Measurements from ENCODE around the gene ALG11.
"Not testable (repeated sequence)": the region's sequence is repeated elsewhere in the genome, so short reads cannot be mapped to it uniquely, and the experiment has no call there.

The ALG11 gene

GRCh38 chr13:52011632-52012511 lies at the start of gene ALG11:
ALG11 (plus strand) TSS chr13:52012398; CDS start chr13:52012419, 21 bp downstream.
- DNase-seq: peak; percentile 95

GRCh38 chr13:51966186-51966585 lies 46.0 kb upstream of the ALG11 start:
- no peak for DNase-seq

- DNase-seq: no peak
These were observed 44.4 kb upstream of the ALG11 start for GRCh38 chr13:51967482-51968446.

- DNase-seq: no peak
These were observed 41.8 kb upstream of the ALG11 start for GRCh38 chr13:51970349-51970748.

- no peak for DNase-seq
These were observed 40.4 kb upstream of the ALG11 start for GRCh38 chr13:51971520-51972426.

GRCh38 chr13:51974482-51974881 lies 37.7 kb upstream of the ALG11 start:
- DNase-seq: no peak

GRCh38 chr13:51976423-51976822 lies 35.8 kb upstream of the ALG11 start:
- no peak for DNase-seq

GRCh38 chr13:51976890-51977289 lies 35.3 kb upstream of the ALG11 start:
- no peak for DNase-seq

- no peak for DNase-seq
These were observed 34.6 kb upstream of the ALG11 start for GRCh38 chr13:51977625-51978024.

- DNase-seq: no peak
These were observed 33.2 kb upstream of the ALG11 start for GRCh38 chr13:51978796-51979556.

GRCh38 chr13:51980908-51981307 lies 31.3 kb upstream of the ALG11 start:
- no peak for DNase-seq

GRCh38 chr13:51981355-51981754 lies 30.8 kb upstream of the ALG11 start:
- DNase-seq: no peak

- not testable (repeated sequence) for DNase-seq
These were observed 28.9 kb upstream of the ALG11 start for GRCh38 chr13:51983292-51983691.

- DNase-seq: not testable (repeated sequence)
These were observed 27.3 kb upstream of the ALG11 start for GRCh38 chr13:51984904-51985303.

GRCh38 chr13:51988988-51989618 lies 23.1 kb upstream of the ALG11 start:
- DNase-seq: no peak

- no peak for DNase-seq
These were observed 18.5 kb upstream of the ALG11 start for GRCh38 chr13:51993713-51994112.

- peak; percentile 73 for DNase-seq
These were observed 16.3 kb upstream of the ALG11 start for GRCh38 chr13:51995677-51996551.

- DNase-seq: no peak
These were observed 15.6 kb upstream of the ALG11 start for GRCh38 chr13:51996641-51997040.

GRCh38 chr13:51997186-51997585 lies 15.0 kb upstream of the ALG11 start:
- DNase-seq: no peak
